ENCODE data around the gene PHKA2.
"Not testable (repeated sequence)": the region's sequence is repeated elsewhere in the genome, so short reads cannot be mapped to it uniquely, and the experiment has no call there.

PHKA2 gene, protein sequence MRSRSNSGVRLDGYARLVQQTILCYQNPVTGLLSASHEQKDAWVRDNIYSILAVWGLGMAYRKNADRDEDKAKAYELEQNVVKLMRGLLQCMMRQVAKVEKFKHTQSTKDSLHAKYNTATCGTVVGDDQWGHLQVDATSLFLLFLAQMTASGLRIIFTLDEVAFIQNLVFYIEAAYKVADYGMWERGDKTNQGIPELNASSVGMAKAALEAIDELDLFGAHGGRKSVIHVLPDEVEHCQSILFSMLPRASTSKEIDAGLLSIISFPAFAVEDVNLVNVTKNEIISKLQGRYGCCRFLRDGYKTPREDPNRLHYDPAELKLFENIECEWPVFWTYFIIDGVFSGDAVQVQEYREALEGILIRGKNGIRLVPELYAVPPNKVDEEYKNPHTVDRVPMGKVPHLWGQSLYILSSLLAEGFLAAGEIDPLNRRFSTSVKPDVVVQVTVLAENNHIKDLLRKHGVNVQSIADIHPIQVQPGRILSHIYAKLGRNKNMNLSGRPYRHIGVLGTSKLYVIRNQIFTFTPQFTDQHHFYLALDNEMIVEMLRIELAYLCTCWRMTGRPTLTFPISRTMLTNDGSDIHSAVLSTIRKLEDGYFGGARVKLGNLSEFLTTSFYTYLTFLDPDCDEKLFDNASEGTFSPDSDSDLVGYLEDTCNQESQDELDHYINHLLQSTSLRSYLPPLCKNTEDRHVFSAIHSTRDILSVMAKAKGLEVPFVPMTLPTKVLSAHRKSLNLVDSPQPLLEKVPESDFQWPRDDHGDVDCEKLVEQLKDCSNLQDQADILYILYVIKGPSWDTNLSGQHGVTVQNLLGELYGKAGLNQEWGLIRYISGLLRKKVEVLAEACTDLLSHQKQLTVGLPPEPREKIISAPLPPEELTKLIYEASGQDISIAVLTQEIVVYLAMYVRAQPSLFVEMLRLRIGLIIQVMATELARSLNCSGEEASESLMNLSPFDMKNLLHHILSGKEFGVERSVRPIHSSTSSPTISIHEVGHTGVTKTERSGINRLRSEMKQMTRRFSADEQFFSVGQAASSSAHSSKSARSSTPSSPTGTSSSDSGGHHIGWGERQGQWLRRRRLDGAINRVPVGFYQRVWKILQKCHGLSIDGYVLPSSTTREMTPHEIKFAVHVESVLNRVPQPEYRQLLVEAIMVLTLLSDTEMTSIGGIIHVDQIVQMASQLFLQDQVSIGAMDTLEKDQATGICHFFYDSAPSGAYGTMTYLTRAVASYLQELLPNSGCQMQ

DNA sequence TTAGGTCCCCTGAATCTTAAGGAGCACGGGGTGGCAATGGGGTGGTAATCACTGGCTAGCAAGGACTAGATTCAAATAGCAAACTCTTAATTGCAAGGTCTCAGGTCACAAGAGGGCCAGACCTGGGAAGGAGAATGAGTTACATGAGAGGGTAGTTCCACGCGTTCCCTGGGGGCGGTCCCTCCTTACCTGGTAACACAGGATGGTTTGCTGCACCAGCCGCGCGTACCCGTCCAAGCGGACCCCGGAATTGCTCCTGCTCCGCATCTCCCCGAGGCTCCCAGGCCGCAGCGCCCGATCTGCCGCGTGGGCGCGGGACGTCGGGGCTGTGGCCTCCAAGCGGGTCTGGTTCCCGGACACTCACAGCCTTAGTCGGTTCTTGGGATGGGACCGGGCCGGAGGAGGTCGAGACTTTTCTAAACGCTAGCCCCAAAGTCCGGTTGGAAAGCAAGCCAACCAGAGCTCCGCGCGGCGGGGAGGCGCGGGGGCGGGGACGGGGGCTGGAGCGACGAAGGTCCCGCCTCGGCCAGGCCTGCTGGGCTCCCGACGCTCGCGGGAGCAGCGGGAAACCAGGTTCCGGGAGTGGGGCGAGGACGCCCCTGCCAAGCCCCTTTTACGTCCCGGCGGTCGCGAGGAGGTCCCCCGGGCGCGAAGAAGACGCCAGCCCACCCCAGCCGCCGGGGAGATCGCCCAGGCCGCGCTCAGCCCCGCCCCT, at the start of gene PHKA2:
PHKA2 (minus strand) TSS at position 449 of the 715 bp plus-strand sequence; CDS start at position 267, 182 bp downstream.
- peak in 3 of 4 experiments; percentile 3 to 30 (median 21) for DNase-seq (ENCODE audit: low read depth in 4 of 4, low spot score in 1 of 4)

GRCh38 chrX:19030805-19031204, 46.9 kb upstream of the PHKA2 start:
- no peak for DNase-seq (ENCODE audit: low read depth in 4 of 4, low spot score in 1 of 4)

GRCh38 chrX:19028560-19028959, 44.6 kb upstream of the PHKA2 start:
- no peak for DNase-seq (ENCODE audit: low read depth in 4 of 4, low spot score in 1 of 4)

- no peak for DNase-seq (ENCODE audit: low read depth in 4 of 4, low spot score in 1 of 4)
Measured at GRCh38 chrX:19024366-19024765, 40.5 kb upstream of the PHKA2 start.

GRCh38 chrX:19019996-19020395, 36.1 kb upstream of the PHKA2 start:
- DNase-seq (ENCODE audit: low read depth in 4 of 4, low spot score in 1 of 4): no peak

- DNase-seq (ENCODE audit: low read depth in 4 of 4, low spot score in 1 of 4): no peak
Measured at GRCh38 chrX:19017271-19017670, 33.4 kb upstream of the PHKA2 start.

DNA sequence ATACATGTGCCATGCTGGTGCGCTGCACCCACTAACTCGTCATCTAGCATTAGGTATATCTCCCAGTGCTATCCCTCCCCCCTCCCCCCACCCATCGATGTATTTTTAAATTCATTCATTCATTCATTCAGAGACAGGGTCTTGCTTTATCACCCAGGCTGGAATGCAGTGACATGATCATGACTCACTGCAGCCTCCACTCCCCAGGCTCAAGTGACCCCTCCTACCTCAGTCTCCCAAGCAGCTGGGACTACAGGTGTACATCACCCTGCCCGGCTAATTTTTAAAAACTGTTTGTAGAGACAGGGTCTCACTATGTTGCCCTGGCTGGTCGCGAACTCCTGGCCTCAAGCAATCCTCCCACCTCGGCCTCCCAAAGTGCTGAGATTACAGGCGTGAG, 32.7 kb upstream of the PHKA2 start:
- not testable (repeated sequence) for DNase-seq (ENCODE audit: low read depth in 4 of 4, low spot score in 1 of 4)

GRCh38 chrX:19007868-19008267, 24.0 kb upstream of the PHKA2 start:
- DNase-seq (ENCODE audit: low read depth in 4 of 4, low spot score in 1 of 4): no peak

DNA sequence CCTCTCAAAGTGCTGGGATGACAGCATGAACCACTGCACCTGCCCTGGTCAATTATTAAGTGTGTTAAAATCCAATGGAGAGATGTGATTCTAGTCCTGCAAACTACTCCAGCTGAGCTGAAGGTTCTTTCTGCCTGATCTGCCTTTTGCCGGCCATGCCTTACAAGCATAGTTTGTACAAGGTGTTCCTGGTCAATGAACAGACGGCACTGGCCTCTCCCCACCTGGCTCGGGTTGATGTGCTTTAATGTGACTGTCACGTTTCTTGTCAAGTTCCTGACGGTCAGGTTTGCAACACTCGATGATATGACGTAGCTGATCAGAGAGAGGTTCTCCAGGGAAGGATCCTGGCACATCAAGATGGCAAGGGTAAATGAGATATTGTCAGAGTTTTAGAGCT, 23.1 kb upstream of the PHKA2 start:
- no peak for DNase-seq (ENCODE audit: low read depth in 4 of 4, low spot score in 1 of 4)

GRCh38 chrX:19005909-19006308, 22.0 kb upstream of the PHKA2 start:
- no peak for DNase-seq (ENCODE audit: low read depth in 4 of 4, low spot score in 1 of 4)

GRCh38 chrX:19003756-19004155, 19.8 kb upstream of the PHKA2 start:
- no peak for DNase-seq (ENCODE audit: low read depth in 4 of 4, low spot score in 1 of 4)

DNA sequence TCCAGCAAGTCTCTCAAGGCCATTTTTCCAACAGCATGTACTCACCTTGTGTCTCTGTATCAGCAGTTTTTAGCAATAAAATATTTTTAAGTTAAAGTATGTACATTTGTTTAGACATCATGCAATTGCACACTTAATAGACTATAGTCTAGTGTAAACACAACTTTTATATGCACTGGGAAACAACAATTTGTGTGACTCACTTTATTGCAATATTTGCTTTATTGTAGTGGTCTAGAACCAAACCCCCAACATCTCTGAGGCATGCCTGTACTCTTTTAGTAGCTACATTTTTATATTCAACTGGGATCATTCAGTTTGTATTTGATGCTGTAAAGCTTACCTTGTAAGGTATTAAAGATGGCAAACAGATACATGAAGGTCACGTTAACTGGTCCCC, 14.7 kb upstream of the PHKA2 start:
- DNase-seq (ENCODE audit: low read depth in 4 of 4, low spot score in 1 of 4): no peak

- DNase-seq (ENCODE audit: low read depth in 4 of 4, low spot score in 1 of 4): no peak
Measured at GRCh38 chrX:18997916-18998315, 14.0 kb upstream of the PHKA2 start.

DNA sequence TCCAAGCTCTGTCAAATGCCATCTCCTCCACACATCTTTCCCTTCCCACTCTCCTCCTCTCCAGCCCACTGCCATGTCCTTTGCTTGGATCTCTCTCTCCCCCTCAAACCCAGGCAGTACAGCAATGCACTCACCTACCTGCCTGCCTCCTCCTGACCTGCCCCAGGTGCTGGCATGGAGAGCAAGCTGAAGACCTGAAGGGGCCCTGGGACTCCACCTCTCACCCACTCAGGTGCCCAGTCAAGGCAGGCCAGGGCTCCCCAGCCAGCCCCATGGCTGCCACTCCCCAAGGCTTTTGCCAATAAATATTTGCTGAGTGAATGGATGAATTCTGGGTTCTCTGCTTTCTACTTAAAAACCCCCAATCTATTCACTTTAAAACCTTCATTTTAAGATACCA, 12.6 kb upstream of the PHKA2 start:
- no peak for DNase-seq (ENCODE audit: low read depth in 4 of 4, low spot score in 1 of 4)

GRCh38 chrX:18995221-18995620, 11.3 kb upstream of the PHKA2 start:
- no peak for DNase-seq (ENCODE audit: low read depth in 4 of 4, low spot score in 1 of 4)

DNA sequence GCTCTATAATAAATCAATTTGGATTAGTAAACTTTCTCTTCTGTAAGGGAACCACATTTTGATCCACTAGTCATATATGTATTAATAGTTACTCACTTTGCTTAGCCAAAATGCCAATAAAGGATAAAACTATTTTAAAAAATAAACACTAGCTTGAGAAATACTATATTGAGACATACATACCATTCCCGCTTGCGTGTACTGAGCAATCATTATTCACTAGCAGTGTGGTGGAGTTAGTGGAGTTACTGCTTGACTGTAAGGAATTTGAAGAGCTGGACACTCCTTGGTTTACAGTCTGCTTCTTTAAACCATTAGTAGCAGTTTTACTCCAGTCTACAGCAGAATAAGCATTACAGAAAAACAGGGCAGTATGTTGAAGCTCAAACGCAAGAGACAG, 10.8 kb upstream of the PHKA2 start:
- no peak for DNase-seq (ENCODE audit: low read depth in 4 of 4, low spot score in 1 of 4)

GRCh38 chrX:18992829-18993228, 8.9 kb upstream of the PHKA2 start:
- no peak for DNase-seq (ENCODE audit: low read depth in 4 of 4, low spot score in 1 of 4)

DNA sequence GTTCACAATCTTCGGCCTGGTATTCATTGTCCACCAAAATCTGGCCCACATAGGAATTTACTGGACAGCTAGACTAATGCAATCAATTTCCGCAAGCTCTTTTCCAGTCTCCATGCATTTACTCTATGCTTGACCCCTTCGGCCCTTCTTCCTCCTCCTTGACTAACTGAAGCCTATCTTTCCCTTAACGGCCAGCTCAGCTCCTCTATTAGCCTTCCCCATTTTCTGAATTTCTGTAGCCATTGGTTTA, 1.2 kb upstream of the PHKA2 start:
- DNase-seq (ENCODE audit: low read depth in 4 of 4, low spot score in 1 of 4): no peak

DNA sequence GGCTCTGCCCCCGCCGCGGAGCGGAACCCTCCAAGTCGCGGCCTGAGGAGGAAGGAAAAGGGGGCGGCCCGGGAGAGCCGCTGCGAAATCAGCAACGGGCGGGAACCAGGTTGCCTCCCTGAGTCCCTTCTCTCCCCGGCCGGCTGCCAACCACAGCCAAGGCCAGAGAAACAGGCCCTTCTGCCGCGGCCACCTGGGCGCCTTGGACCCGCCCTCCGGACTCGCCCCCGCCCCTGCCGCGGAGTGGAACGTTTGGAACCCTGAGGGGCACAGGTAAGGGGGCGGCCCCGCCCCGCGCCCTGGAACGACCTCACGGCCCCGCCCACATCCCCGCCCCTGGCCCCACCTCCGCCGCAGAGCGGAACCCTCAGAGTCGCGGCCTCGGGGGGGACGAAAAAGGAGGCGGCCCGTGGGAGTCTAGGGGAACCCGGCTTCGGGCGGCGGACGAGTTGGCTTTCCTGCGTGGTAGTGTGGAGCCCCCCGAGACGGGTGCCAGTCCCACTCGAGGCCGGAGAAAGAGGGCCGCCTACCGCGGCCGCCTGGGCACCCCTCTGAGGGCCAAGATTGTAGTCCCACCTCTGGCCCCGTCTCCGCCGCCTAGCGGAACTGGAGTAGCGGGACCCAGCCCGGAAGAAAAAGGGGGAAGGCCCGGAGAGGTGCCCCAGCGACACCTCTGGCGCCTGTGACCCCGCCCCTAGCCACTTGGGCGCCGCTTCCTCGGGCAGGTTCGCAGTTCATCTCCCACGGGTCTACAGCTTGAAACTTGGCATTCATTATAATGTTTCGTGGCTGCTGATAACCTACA, 669 bp upstream of the PHKA2 start:
- peak; percentile 63 to 77 (median 70) for DNase-seq (ENCODE audit: low read depth in 4 of 4, low spot score in 1 of 4)

DNA sequence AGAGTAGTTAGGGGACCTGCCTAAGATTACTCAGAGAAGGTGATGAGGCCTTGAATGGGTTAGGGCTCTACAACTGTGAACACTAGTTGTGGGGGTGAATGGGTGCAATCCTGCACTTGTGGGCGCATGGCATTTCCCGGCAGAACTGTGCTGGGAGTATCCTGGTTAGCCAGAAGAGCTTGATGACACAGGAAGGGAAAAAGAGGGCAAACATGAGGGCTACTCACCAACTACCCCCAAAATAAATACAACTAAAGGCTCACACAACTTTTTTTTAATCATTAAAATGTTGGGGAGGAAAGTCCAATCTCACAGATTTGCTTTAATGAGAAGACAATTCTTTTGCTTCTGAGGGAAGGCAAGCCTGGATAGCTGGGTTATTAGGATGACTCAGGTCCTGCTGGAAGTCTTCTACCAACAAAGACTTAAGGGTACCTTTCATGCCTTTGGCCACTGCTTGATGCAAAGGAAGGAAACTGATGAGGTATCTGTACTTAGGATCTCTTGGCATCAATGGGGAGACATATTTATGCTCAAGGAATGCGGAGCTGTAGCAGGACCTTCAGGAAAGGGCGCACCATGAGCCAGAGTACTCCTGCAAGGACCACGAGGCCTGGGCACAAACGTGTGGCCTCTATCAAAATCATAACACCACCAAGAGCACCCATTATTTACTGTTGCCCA, 2.6 kb downstream of the PHKA2 start:
- no peak for DNase-seq (ENCODE audit: low read depth in 4 of 4, low spot score in 1 of 4)
